ENCODE results near the gene ITLN1.
"Not testable (repeated sequence)": the region's sequence is repeated elsewhere in the genome, so short reads cannot be mapped to it uniquely, and the experiment has no call there.

Gene ITLN1

GRCh38 chr1:160885042-160885441, at the start of gene ITLN1:
TSS of gene ITLN1 (minus strand) at chr1:160885180. CDS start at chr1:160884877, 303 bp downstream.
- no peak for DNase-seq

GRCh38 chr1:160933305-160933704, 48.3 kb upstream of the ITLN1 start:
- not testable (repeated sequence) for DNase-seq

- no peak for DNase-seq
Measured at GRCh38 chr1:160925652-160926244, 40.8 kb upstream of the ITLN1 start.

- DNase-seq, result no peak
Measured at GRCh38 chr1:160924791-160925651, 40.0 kb upstream of the ITLN1 start.

GRCh38 chr1:160916666-160917065, 31.7 kb upstream of the ITLN1 start:
- no peak for DNase-seq

- DNase-seq, result not testable (repeated sequence)
Measured at GRCh38 chr1:160913229-160913628, 28.2 kb upstream of the ITLN1 start.

- DNase-seq, result no peak
Measured at GRCh38 chr1:160911925-160912324, 26.9 kb upstream of the ITLN1 start.

GRCh38 chr1:160911441-160911840, 26.5 kb upstream of the ITLN1 start:
- no peak for DNase-seq

- no peak for DNase-seq
Measured at GRCh38 chr1:160910170-160910750, 25.3 kb upstream of the ITLN1 start.

GRCh38 chr1:160907976-160908375, 23.0 kb upstream of the ITLN1 start:
- no peak for DNase-seq

GRCh38 chr1:160905617-160905989, 20.6 kb upstream of the ITLN1 start:
- no peak for DNase-seq

GRCh38 chr1:160904783-160905616, 20.0 kb upstream of the ITLN1 start:
- DNase-seq, result no peak

GRCh38 chr1:160902251-160902650, 17.3 kb upstream of the ITLN1 start:
- DNase-seq, result not testable (repeated sequence)

- DNase-seq, result no peak
Measured at GRCh38 chr1:160901768-160902167, 16.8 kb upstream of the ITLN1 start.

- not testable (repeated sequence) for DNase-seq
Measured at GRCh38 chr1:160900683-160901082, 15.7 kb upstream of the ITLN1 start.

- not testable (repeated sequence) for DNase-seq
Measured at GRCh38 chr1:160894368-160895135, 9.6 kb upstream of the ITLN1 start.

GRCh38 chr1:160891474-160891873, 6.5 kb upstream of the ITLN1 start:
- no peak for DNase-seq

GRCh38 chr1:160888926-160889325, 3.9 kb upstream of the ITLN1 start:
- DNase-seq, result no peak

- no peak for DNase-seq
Measured at GRCh38 chr1:160887071-160887470, 2.1 kb upstream of the ITLN1 start.

- DNase-seq, result no peak
Measured at GRCh38 chr1:160884579-160884978, 401 bp downstream of the ITLN1 start.

- no peak for DNase-seq
Measured at GRCh38 chr1:160883581-160884513, 1.1 kb downstream of the ITLN1 start.

Data from NCI-H1694 treated with DMSO at 0.1 percent for 48 hours (cell line).